Thoracic aorta (tissue), 2 donors: ENCODE measurements around the gene ENTPD1. TPM values are rescaled to one million over a fixed set of nuclear protein-coding genes. Genes with fewer than 3 reads are reported as not detected.

Source experiments
- ATAC-seq: fragments of 150-250 bp; one replicate; pipeline ENCODE4 v1.8.0; 2017; ENCODE audit warnings: low read depth; ENCODE audit not compliant: insufficient number of reproducible peaks, low FRiP score
- DNase-seq: peaks from one replicate; pipeline ENCODE4 v3.0.0-alpha.2; 2020; ENCODE audit warnings: low spot score
- H3K27ac ChIP-seq, 2 donors: fragments of 200-600 bp; sonication (generic); 1 replicate in 1 of 2; 2 replicates in 1 of 2; pipeline ENCODE4 v1.5.1; 2016; ENCODE audit warnings: mild to moderate bottlenecking in 2 of 2, moderate library complexity in 2 of 2
- H3K27me3 ChIP-seq: fragments of 200-600 bp; sonication (generic); replicated peaks from 2 replicates; pipeline ENCODE4 v1.6.0; 2016; ENCODE audit warnings: mild to moderate bottlenecking; ENCODE audit not compliant: insufficient read depth
- H3K36me3 ChIP-seq: fragments of 200-600 bp; sonication (generic); one replicate; pipeline ENCODE4 v1.5.1; 2016
- H3K4me1 ChIP-seq, 2 donors: fragments of 200-600 bp; sonication (generic); 1 replicate in 1 of 2; 2 replicates in 1 of 2; pipeline versions ENCODE4 v1.5.1 to v1.6.0; 2016; ENCODE audit warnings: low read depth in 2 of 2, mild to moderate bottlenecking in 1 of 2; ENCODE audit not compliant: control insufficient read depth in 1 of 2
- H3K4me3 ChIP-seq: fragments of 200-600 bp; sonication (generic); 2 replicates; pipeline ENCODE4 v1.5.1; 2016; ENCODE audit warnings: mild to moderate bottlenecking
- H3K9me3 ChIP-seq: fragments of 200-600 bp; sonication (generic); 2 replicates; pipeline ENCODE4 v1.5.1; 2016
- total RNA-seq, 2 donors: library from RNA; depleted of rRNA; stranded (reverse); fragments of >200 nt; gene quantifications; one replicate each; pipeline versions ENCODE4 v1.1.0 to v1.2.3, GENCODE V29; 2016
- TF ChIP-seq, protein P1 (sequence below): fragments of 200-600 bp; sonication (generic); IDR thresholded peaks from one replicate; pipeline ENCODE4 v1.5.1; 2019; ENCODE audit warnings: antibody characterized with exemption

The ENTPD1 gene
- total RNA-seq, 2 donors from 2014 or later: 32.1 to 63.6 TPM

DNA sequence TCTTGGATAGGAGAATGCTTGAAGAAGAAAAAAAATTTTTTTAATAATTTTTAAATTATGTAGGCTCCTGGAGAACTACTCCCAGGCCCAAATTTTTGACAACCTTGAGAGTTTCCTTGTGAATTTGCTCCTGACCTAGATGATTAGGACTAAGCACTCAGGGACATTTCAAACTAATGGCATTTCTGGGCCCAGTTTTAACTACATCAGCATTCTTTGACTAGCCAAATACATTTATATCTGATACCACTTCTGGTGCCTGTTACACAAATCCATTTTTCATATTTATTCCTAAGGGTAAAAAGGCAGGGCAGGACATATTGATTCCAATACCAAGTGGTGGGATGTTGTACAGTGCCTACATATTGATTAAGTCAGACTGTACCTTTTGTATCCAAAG is 91.0 kb downstream of the ENTPD1 start:
- ATAC-seq (no peak), DNase-seq (no peak)
- H3K4me1 ChIP-seq: peaks cover 0 to 3% of the 10 kb centered on the region in 2 donors
- no peak overlapping the region for H3K4me3 ChIP-seq
- H3K36me3 ChIP-seq: peaks cover 21% of the 10 kb centered on the region
- TF ChIP-seq, protein P1, sequence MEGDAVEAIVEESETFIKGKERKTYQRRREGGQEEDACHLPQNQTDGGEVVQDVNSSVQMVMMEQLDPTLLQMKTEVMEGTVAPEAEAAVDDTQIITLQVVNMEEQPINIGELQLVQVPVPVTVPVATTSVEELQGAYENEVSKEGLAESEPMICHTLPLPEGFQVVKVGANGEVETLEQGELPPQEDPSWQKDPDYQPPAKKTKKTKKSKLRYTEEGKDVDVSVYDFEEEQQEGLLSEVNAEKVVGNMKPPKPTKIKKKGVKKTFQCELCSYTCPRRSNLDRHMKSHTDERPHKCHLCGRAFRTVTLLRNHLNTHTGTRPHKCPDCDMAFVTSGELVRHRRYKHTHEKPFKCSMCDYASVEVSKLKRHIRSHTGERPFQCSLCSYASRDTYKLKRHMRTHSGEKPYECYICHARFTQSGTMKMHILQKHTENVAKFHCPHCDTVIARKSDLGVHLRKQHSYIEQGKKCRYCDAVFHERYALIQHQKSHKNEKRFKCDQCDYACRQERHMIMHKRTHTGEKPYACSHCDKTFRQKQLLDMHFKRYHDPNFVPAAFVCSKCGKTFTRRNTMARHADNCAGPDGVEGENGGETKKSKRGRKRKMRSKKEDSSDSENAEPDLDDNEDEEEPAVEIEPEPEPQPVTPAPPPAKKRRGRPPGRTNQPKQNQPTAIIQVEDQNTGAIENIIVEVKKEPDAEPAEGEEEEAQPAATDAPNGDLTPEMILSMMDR: no peak
- no peak overlapping the region for H3K27ac ChIP-seq
- no peaks in the 10 kb centered on the region for H3K9me3 ChIP-seq
- H3K27me3 ChIP-seq: no peaks in the 10 kb centered on the region

DNA sequence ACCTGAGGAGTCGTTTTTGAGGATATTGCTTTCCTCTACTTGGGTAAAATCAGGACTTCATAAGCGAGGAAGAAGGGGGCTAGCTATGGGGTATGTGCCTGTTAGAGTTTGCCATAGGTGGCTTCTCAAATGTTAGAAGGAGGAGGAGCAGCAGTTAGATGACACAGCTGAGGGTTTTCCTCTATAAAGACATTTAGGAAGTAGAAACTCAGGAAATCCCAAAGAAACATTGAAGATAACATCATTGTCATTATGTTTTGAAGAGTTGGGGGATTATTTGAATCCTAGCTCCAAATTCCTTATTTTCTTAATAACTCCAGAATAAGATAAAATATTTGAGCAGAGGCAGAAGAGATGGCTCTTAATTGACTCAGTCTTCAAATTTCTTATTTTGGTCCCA is 92.9 kb downstream of the ENTPD1 start:
- Histone ChIP-seq H3K27ac (no peak overlapping the region), H3K36me3 (peaks cover 9% of the 10 kb centered on the region)

DNA sequence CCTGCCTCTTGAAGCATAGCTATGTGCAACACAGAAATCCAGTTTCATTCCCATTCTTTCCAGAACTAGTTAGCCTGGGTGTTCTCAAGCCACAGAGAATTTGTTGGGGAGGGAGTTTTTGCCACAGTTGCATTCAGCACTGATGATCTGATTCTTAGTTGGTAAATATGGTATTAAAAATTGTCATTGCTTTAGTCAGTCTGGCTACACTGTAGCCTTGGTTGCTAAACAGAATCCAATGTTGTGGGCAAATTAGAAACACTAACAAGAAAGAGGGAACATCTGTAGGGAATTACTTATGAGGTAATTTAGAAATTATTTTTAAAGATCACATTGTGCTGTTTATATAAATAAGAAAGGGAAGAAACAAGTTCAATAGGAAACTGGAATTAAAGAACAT is 94.8 kb downstream of the ENTPD1 start:
- Histone ChIP-seq H3K4me3 (no peak overlapping the region), H3K27ac (no peak overlapping the region), H3K27me3 (no peaks in the 10 kb centered on the region), H3K36me3 (peaks cover 8% of the 10 kb centered on the region), H3K4me1 (no peaks in the 10 kb centered on the region), H3K9me3 (no peaks in the 10 kb centered on the region)
- TF ChIP-seq, protein P1: no peak
- no peak for ATAC-seq
- no peak for DNase-seq

More for the DNA sequence above, 92.9 kb downstream of the ENTPD1 start:
- no peaks in the 10 kb centered on the region for H3K27me3 ChIP-seq
- H3K4me3 ChIP-seq: no peak overlapping the region
- TF ChIP-seq, protein P1: no peak
- no peak for DNase-seq
- no peaks in the 10 kb centered on the region for H3K9me3 ChIP-seq
- no peak for ATAC-seq
- H3K4me1 ChIP-seq: no peaks in the 10 kb centered on the region

DNA sequence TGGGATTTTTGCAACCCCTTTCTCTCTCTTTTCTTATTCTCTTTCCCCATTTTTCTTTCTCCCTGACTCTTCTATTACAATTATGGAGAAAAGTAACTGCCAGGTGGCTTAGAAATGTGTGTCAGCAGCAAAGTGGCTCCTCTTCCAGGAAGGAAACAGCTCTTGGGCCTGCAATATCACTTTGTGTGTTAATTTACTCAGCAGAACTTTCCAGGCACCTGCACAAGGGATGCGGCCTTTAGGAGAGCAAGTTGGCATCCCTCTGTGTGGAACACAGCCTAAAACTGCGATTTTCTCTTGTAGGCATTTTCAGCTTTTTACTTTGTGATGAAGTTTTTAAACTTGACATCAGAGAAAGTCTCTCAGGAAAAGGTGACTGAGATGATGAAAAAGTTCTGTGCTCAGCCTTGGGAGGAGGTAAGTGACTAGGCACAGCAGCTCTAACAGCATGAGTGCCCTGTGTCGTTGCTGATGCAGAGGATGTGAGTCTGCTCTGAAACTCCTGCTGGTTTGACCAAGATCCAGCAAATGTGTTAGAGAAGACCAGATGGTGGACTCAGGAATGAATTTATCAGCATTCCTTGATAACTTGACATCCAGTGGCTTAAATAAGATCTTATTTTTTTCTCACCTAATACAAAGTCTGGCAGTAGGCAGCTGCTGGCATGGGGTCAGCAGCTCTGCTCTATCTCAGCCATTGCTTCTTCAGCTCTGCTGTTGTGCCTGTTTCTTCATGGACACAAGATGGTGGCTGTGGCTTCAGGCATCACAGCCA is 104.4 kb downstream of the ENTPD1 start:
- H3K27me3 ChIP-seq: no peaks in the 10 kb centered on the region
- ATAC-seq (no peak), DNase-seq (no peak)
- no peaks in the 10 kb centered on the region for H3K9me3 ChIP-seq
- H3K4me1 ChIP-seq: peaks cover 0 to 4% of the 10 kb centered on the region in 2 donors
- H3K4me3 ChIP-seq: no peak overlapping the region
- H3K27ac ChIP-seq: no peak overlapping the region
- peaks cover 5% of the 10 kb centered on the region for H3K36me3 ChIP-seq
- TF ChIP-seq, protein P1: no peak

DNA sequence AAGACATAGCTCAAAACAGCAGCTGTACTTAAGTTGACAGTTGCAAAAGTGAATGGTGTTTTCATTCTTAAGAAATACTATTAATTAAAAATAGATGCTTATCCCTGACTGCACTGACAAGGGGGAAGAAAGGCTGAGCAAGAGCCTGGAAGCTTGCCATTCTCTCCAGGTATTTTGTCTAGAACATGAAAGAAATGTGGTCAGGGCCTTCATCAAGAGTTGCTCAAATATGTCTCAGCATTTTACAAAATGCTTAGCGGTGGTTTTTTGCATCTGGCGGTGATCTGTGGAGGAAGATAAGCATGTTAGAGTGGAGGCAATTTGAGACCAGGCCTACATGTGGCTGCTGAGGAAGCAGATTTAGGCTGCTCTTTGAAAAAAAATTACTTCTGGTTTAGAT is 105.4 kb downstream of the ENTPD1 start:
- Histone ChIP-seq H3K27ac (no peak overlapping the region), H3K9me3 (no peaks in the 10 kb centered on the region), H3K36me3 (peaks cover 5% of the 10 kb centered on the region), H3K4me1 (peaks cover 0 to 4% of the 10 kb centered on the region in 2 donors), H3K27me3 (no peaks in the 10 kb centered on the region), H3K4me3 (no peak overlapping the region)
- TF ChIP-seq, protein P1: no peak
- ATAC-seq (no peak), DNase-seq (no peak)
